Loucy (cell line): ENCODE data around the gene STRBP.

ENCODE experiments used
- EZH2phosphoT487 ChIP-seq: fragments of 200-600 bp; IDR thresholded peaks from 2 replicates; pipeline ENCODE4 v1.6.1; 2018; ENCODE audit warnings: antibody characterized with exemption, mild to moderate bottlenecking, moderate library complexity, borderline replicate concordance
- TF ChIP-seq, protein P1 (sequence below): fragments of 200-600 bp; sonication (generic); conservative IDR thresholded peaks from 2 replicates; pipeline ENCODE4 v1.5.1; 2014; ENCODE audit warnings: mild to moderate bottlenecking, antibody characterized with exemption, low read length

GRCh38 chr9:123175854-123176629 lies 92.3 kb downstream of the STRBP start:
- TF ChIP-seq, protein P1, sequence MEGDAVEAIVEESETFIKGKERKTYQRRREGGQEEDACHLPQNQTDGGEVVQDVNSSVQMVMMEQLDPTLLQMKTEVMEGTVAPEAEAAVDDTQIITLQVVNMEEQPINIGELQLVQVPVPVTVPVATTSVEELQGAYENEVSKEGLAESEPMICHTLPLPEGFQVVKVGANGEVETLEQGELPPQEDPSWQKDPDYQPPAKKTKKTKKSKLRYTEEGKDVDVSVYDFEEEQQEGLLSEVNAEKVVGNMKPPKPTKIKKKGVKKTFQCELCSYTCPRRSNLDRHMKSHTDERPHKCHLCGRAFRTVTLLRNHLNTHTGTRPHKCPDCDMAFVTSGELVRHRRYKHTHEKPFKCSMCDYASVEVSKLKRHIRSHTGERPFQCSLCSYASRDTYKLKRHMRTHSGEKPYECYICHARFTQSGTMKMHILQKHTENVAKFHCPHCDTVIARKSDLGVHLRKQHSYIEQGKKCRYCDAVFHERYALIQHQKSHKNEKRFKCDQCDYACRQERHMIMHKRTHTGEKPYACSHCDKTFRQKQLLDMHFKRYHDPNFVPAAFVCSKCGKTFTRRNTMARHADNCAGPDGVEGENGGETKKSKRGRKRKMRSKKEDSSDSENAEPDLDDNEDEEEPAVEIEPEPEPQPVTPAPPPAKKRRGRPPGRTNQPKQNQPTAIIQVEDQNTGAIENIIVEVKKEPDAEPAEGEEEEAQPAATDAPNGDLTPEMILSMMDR, result no peak
- no peak for TF ChIP-seq EZH2phosphoT487
